Mesothelial cell of epicardium (in vitro differentiated cells): ENCODE measurements around the gene GNAO1. TPM values are rescaled to one million over a fixed set of nuclear protein-coding genes. Genes with fewer than 3 reads are reported as not detected.

ENCODE experiments used
- DNase-seq, 2 experiments: peaks; one replicate each; pipeline ENCODE4 v3.0.0; 2021; ENCODE audit warnings: low spot score in 2 of 2; ENCODE audit not compliant: unreplicated experiment in 2 of 2
- H3K27ac Mint-ChIP-seq: 2 replicates; pipeline ENCODE4 v1.8.0; 2021; ENCODE audit warnings: mixed read lengths
- H3K27me3 Mint-ChIP-seq: 2 replicates; pipeline ENCODE4 v1.8.0; 2021; ENCODE audit warnings: low read depth, mixed read lengths
- H3K36me3 Mint-ChIP-seq: 2 replicates; pipeline ENCODE4 v1.8.0; 2021; ENCODE audit warnings: mixed read lengths
- H3K4me1 Mint-ChIP-seq: 2 replicates; pipeline ENCODE4 v1.8.0; 2021; ENCODE audit warnings: mixed read lengths
- H3K4me3 Mint-ChIP-seq: 2 replicates; pipeline ENCODE4 v1.8.0; 2021; ENCODE audit warnings: mild to moderate bottlenecking, moderate library complexity, mixed read lengths
- H3K9me3 Mint-ChIP-seq: 2 replicates; pipeline ENCODE4 v1.8.0; 2021; ENCODE audit warnings: mixed read lengths
- CTCF ChIP-seq: fragments of 200-600 bp; sonication (generic); IDR thresholded peaks from one replicate; pipeline ENCODE4 v1.5.0; 2021; ENCODE audit warnings: antibody characterized with exemption; ENCODE audit not compliant: unreplicated experiment
- total RNA-seq: library from RNA; stranded (reverse); gene quantifications from 3 replicates; pipeline ENCODE4 v1.2.1, GENCODE V29; 2021

The GNAO1 gene
- total RNA-seq, 1 donor from 2014 or later = 3.3 TPM

- H3K9me3 Mint-ChIP-seq = no peaks in the 10 kb centered on the region
- H3K4me1 Mint-ChIP-seq = peaks cover 23% of the 10 kb centered on the region
- no peaks in the 10 kb centered on the region for H3K36me3 Mint-ChIP-seq
- H3K27ac Mint-ChIP-seq = no peak overlapping the region
- TF ChIP-seq CTCF = no peak
- peaks cover 4% of the 10 kb centered on the region for H3K27me3 Mint-ChIP-seq
- DNase-seq = no peak
- H3K4me3 Mint-ChIP-seq = no peak overlapping the region
Observed at GRCh38 chr16:56303880-56304279, 112.6 kb downstream of the GNAO1 start.

- TF ChIP-seq CTCF = no peak
- H3K27me3 Mint-ChIP-seq = peaks cover 4% of the 10 kb centered on the region
- no peaks in the 10 kb centered on the region for H3K9me3 Mint-ChIP-seq
- peaks cover 18% of the 10 kb centered on the region for H3K4me1 Mint-ChIP-seq
- H3K4me3 Mint-ChIP-seq = no peak overlapping the region
- no peaks in the 10 kb centered on the region for H3K36me3 Mint-ChIP-seq
- no peak overlapping the region for H3K27ac Mint-ChIP-seq
- no peak for DNase-seq
Observed at GRCh38 chr16:56305956-56306565, 114.8 kb downstream of the GNAO1 start.

- H3K27ac Mint-ChIP-seq = no peak overlapping the region
- no peaks in the 10 kb centered on the region for H3K36me3 Mint-ChIP-seq
- peaks cover 4% of the 10 kb centered on the region for H3K27me3 Mint-ChIP-seq
- H3K4me1 Mint-ChIP-seq = peaks cover 12% of the 10 kb centered on the region
- no peak for TF ChIP-seq CTCF
- no peak overlapping the region for H3K4me3 Mint-ChIP-seq
- H3K9me3 Mint-ChIP-seq = no peaks in the 10 kb centered on the region
- DNase-seq = no peak
Observed at GRCh38 chr16:56306690-56307533, 115.6 kb downstream of the GNAO1 start.

GRCh38 chr16:56307534-56307873, 116.2 kb downstream of the GNAO1 start:
- Mint-ChIP-seq H3K27ac (no peak overlapping the region), H3K27me3 (peaks cover 4% of the 10 kb centered on the region)
- no peak for DNase-seq

GRCh38 chr16:56309008-56309407, 117.7 kb downstream of the GNAO1 start:
- no peaks in the 10 kb centered on the region for H3K36me3 Mint-ChIP-seq
- H3K4me3 Mint-ChIP-seq = no peak overlapping the region

More at GRCh38 chr16:56307534-56307873, 116.2 kb downstream of the GNAO1 start:
- no peak overlapping the region for H3K4me3 Mint-ChIP-seq
- no peaks in the 10 kb centered on the region for H3K9me3 Mint-ChIP-seq
- H3K4me1 Mint-ChIP-seq = peaks cover 12% of the 10 kb centered on the region
- H3K36me3 Mint-ChIP-seq = no peaks in the 10 kb centered on the region
- no peak for TF ChIP-seq CTCF

More at GRCh38 chr16:56309008-56309407, 117.7 kb downstream of the GNAO1 start:
- Mint-ChIP-seq H3K4me1 (peaks cover 12% of the 10 kb centered on the region), H3K9me3 (no peaks in the 10 kb centered on the region), H3K27ac (no peak overlapping the region), H3K27me3 (peaks cover 4% of the 10 kb centered on the region)
- no peak for DNase-seq
- no peak for TF ChIP-seq CTCF
